ENCODE results near the gene ADAMTS8. TPM values are rescaled to one million over a fixed set of nuclear protein-coding genes. Genes with fewer than 3 reads are reported as not detected.

ADAMTS8 gene
- polyA plus RNA-seq (2013, experiment 1 of 2), result 0.13 TPM
- polyA plus RNA-seq (2013, experiment 2 of 2), result 0.10 TPM

DNA sequence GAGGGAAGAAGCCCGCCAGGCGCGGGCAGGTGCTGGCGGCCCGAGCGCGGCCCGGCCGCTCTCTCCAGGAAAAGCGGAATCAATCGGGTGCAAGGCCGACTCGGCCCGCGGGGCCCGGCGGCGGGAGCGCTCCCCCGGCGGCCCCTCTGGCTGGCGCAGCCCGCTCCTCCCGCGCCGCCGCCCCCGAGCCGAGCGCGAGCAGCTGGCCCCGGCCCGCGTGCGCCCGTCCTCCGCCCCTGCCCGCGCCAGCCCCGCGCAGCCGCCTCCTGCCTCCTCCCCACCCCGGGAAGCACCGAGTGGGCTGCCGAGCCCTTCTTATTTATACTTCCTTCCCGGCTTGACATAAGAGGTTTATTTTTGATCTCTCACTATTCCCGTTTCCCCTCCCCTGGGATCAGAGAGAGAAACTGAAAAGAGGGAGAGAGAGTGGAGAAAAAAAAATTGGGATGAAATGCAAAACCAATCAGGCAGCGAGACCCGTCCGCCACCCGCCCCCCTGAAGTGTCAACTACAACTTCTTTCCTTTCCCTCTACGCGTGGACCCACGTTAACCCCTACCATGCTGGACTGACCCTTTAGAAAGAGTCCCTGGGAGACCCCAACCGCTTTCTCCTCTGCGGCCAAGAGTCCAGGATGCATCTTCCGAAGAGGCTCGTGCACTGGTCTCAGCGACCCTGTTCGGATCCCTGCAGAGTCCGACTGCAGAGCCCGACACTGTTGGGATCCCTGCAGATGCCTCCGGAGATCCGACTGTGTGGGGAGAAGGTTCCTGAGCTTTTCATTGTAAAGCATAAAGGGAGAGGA lies at the start of gene ADAMTS8:
Gene ADAMTS8 (minus strand): TSS at position 294 of the 804 bp plus-strand sequence. CDS start 323 bp downstream, outside the sequence.
- Histone ChIP-seq H4K91ac (ENCODE audit: low read depth, low read length, poor library complexity) (no peak within 1 kb of the TSS), H3K4me1 (ENCODE audit: control insufficient read depth in 2 of 2, insufficient read depth in 1 of 2, low read depth in 1 of 2, low read length in 2 of 2) (peaks cover 0 to 2% of the 10 kb centered on the region in 2 donors), H2AFZ (ENCODE audit: low read length) (peak within 1 kb of the TSS; percentile 91), H2AK5ac (ENCODE audit: low read depth, low read length) (no peak within 1 kb of the TSS), H3K4ac (ENCODE audit: low read length) (no peak within 1 kb of the TSS), H3K4me2 (ENCODE audit: insufficient read depth, low read length, poor library complexity, severe bottlenecking) (peak within 1 kb of the TSS; percentile 96), H2BK15ac (ENCODE audit: low read length) (no peak within 1 kb of the TSS), H2BK5ac (ENCODE audit: low read length) (no peak within 1 kb of the TSS), H3K4me3 (ENCODE audit: low read length in 2 of 2) (peak within 1 kb of the TSS; percentile 27 to 74), H3K27ac (replicated peaks; ENCODE audit: low read length) (no peak within 1 kb of the TSS), H3K18ac (ENCODE audit: low read length) (peak within 1 kb of the TSS; percentile 85), H3K23ac (ENCODE audit: low read depth, low read length, poor library complexity) (peak within 1 kb of the TSS; percentile 75), H4K8ac (ENCODE audit: low read depth, low read length) (no peak within 1 kb of the TSS), H2BK12ac (ENCODE audit: low read length) (peak within 1 kb of the TSS; percentile 32), H3K27me3 (ENCODE audit: control insufficient read depth in 3 of 3, insufficient read depth in 3 of 3, low read depth in 1 of 3, low read length in 3 of 3) (peaks cover 8 to 78% (median 48%) of the 10 kb centered on the region in 3 experiments), H3K9ac (ENCODE audit: low read depth, low read length, poor library complexity) (peak within 1 kb of the TSS; percentile 63), H2BK120ac (ENCODE audit: low read depth, low read length) (peak within 1 kb of the TSS; percentile 22), H3K9me3 (replicated peaks in 1 of 2; ENCODE audit: control insufficient read depth in 2 of 2, insufficient read depth in 1 of 2, low read depth in 1 of 2, low read length in 2 of 2) (no peaks in the 10 kb centered on the region), H3K14ac (ENCODE audit: low read length) (peak within 1 kb of the TSS; percentile 65), H3K79me1 (ENCODE audit: low read depth, low read length) (no peaks in the 10 kb centered on the region), H3K36me3 (replicated peaks in 1 of 2; ENCODE audit: control insufficient read depth in 2 of 2, insufficient read depth in 2 of 2, low read length in 2 of 2) (no peaks in the 10 kb centered on the region)
- no CpG with 5 or more reads among the region's 64 CpGs for WGBS, 2 donors (ENCODE audit: extremely low coverage in 2 of 2, insufficient read length in 2 of 2, insufficient replicate concordance in 1 of 2)
- DNase-seq (ENCODE audit: low spot score), result no peak

- no CpG with 5 or more reads among the region's 6 CpGs for WGBS, 2 donors (ENCODE audit: extremely low coverage in 2 of 2, insufficient read length in 2 of 2, insufficient replicate concordance in 1 of 2)
- peaks cover 0 to 2% of the 10 kb centered on the region in 2 donors for H3K36me3 ChIP-seq (replicated peaks in 1 of 2; ENCODE audit: control insufficient read depth in 2 of 2, insufficient read depth in 2 of 2, low read length in 2 of 2)
Measured at GRCh38 chr11:130477586-130478203, 49.3 kb upstream of the ADAMTS8 start.

DNA sequence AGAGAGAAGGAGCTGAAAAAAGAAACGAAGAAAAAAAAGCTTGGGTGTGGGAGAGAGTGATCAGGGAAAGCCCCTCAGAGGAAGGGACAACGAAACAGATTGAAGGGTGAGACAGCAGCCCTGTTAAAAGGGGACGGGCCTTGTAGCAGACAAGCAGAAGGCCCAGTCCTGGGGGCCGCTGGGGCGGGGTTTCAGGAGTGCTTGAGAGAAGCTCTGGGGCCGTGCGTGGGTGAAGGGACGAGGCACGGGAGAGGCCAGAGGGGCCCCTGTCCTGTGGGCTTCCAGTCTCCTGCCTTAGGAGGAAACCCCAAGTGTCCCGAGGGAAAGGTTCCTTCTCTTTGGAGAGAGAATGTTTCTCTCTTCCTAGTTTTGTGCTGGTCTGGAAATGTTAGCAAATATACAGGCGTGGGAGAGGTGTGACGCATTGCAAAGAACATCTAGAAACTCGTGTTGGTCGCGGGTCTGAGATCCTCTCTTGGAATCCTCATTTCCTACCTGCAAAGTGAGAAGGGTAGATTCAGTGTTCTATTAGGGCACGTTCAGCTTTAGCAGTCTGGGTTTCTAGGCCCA lies 48.6 kb upstream of the ADAMTS8 start:
- no peak overlapping the region for H3K23ac ChIP-seq (ENCODE audit: low read depth, low read length, poor library complexity)
- no peak overlapping the region for H4K91ac ChIP-seq (ENCODE audit: low read depth, low read length, poor library complexity)
- H2BK12ac ChIP-seq (ENCODE audit: low read length), result no peak overlapping the region
- no peak overlapping the region for H3K9ac ChIP-seq (ENCODE audit: low read depth, low read length, poor library complexity)
- no peaks in the 10 kb centered on the region for H3K79me1 ChIP-seq (ENCODE audit: low read depth, low read length)
- no peak overlapping the region for H3K27ac ChIP-seq (replicated peaks; ENCODE audit: low read length)
- H3K4me2 ChIP-seq (ENCODE audit: insufficient read depth, low read length, poor library complexity, severe bottlenecking), result no peak overlapping the region
- H2AFZ ChIP-seq (ENCODE audit: low read length), result no peak overlapping the region
- H3K4me3 ChIP-seq (ENCODE audit: low read length in 2 of 2), result no peak overlapping the region
- H2BK120ac ChIP-seq (ENCODE audit: low read depth, low read length), result no peak overlapping the region
- no peak overlapping the region for H3K14ac ChIP-seq (ENCODE audit: low read length)
- no peak overlapping the region for H3K18ac ChIP-seq (ENCODE audit: low read length)
- H3K9me3 ChIP-seq (replicated peaks in 1 of 2; ENCODE audit: control insufficient read depth in 2 of 2, insufficient read depth in 1 of 2, low read depth in 1 of 2, low read length in 2 of 2), result no peaks in the 10 kb centered on the region
- H3K27me3 ChIP-seq (ENCODE audit: control insufficient read depth in 3 of 3, insufficient read depth in 3 of 3, low read depth in 1 of 3, low read length in 3 of 3), result no peaks in the 10 kb centered on the region
- no CpG with 5 or more reads among the region's 16 CpGs for WGBS, 2 donors (ENCODE audit: extremely low coverage in 2 of 2, insufficient read length in 2 of 2, insufficient replicate concordance in 1 of 2)
- H2BK5ac ChIP-seq (ENCODE audit: low read length), result no peak overlapping the region
- peaks cover 19 to 20% of the 10 kb centered on the region in 2 donors for H3K4me1 ChIP-seq (ENCODE audit: control insufficient read depth in 2 of 2, insufficient read depth in 1 of 2, low read depth in 1 of 2, low read length in 2 of 2)
- no peak overlapping the region for H2BK15ac ChIP-seq (ENCODE audit: low read length)
- H2AK5ac ChIP-seq (ENCODE audit: low read depth, low read length), result no peak overlapping the region
- H3K4ac ChIP-seq (ENCODE audit: low read length), result no peak overlapping the region
- H3K36me3 ChIP-seq (replicated peaks in 1 of 2; ENCODE audit: control insufficient read depth in 2 of 2, insufficient read depth in 2 of 2, low read length in 2 of 2), result peaks cover 0 to 4% of the 10 kb centered on the region in 2 donors
- no peak for DNase-seq (ENCODE audit: low spot score)
- no peak overlapping the region for H4K8ac ChIP-seq (ENCODE audit: low read depth, low read length)

More at GRCh38 chr11:130477586-130478203, 49.3 kb upstream of the ADAMTS8 start:
- peak overlapping the region; percentile 33 for H2AFZ ChIP-seq (ENCODE audit: low read length)
- DNase-seq (ENCODE audit: low spot score), result no peak
- no peak overlapping the region for H4K91ac ChIP-seq (ENCODE audit: low read depth, low read length, poor library complexity)
- H3K9ac ChIP-seq (ENCODE audit: low read depth, low read length, poor library complexity), result no peak overlapping the region
- H3K4me2 ChIP-seq (ENCODE audit: insufficient read depth, low read length, poor library complexity, severe bottlenecking), result no peak overlapping the region
- H2BK15ac ChIP-seq (ENCODE audit: low read length), result no peak overlapping the region
- H3K4me1 ChIP-seq (ENCODE audit: control insufficient read depth in 2 of 2, insufficient read depth in 1 of 2, low read depth in 1 of 2, low read length in 2 of 2), result peaks cover 19 to 20% of the 10 kb centered on the region in 2 donors
- H3K27ac ChIP-seq (replicated peaks; ENCODE audit: low read length), result no peak overlapping the region
- H3K9me3 ChIP-seq (replicated peaks in 1 of 2; ENCODE audit: control insufficient read depth in 2 of 2, insufficient read depth in 1 of 2, low read depth in 1 of 2, low read length in 2 of 2), result no peaks in the 10 kb centered on the region
- H2BK120ac ChIP-seq (ENCODE audit: low read depth, low read length), result no peak overlapping the region
- H3K18ac ChIP-seq (ENCODE audit: low read length), result no peak overlapping the region
- H2BK12ac ChIP-seq (ENCODE audit: low read length), result no peak overlapping the region
- H3K23ac ChIP-seq (ENCODE audit: low read depth, low read length, poor library complexity), result no peak overlapping the region
- no peak overlapping the region for H4K8ac ChIP-seq (ENCODE audit: low read depth, low read length)
- no peaks in the 10 kb centered on the region for H3K79me1 ChIP-seq (ENCODE audit: low read depth, low read length)
- no peak overlapping the region for H3K4me3 ChIP-seq (ENCODE audit: low read length in 2 of 2)
- H3K4ac ChIP-seq (ENCODE audit: low read length), result no peak overlapping the region
- no peaks in the 10 kb centered on the region for H3K27me3 ChIP-seq (ENCODE audit: control insufficient read depth in 3 of 3, insufficient read depth in 3 of 3, low read depth in 1 of 3, low read length in 3 of 3)
- H2BK5ac ChIP-seq (ENCODE audit: low read length), result no peak overlapping the region
- no peak overlapping the region for H2AK5ac ChIP-seq (ENCODE audit: low read depth, low read length)
- H3K14ac ChIP-seq (ENCODE audit: low read length), result no peak overlapping the region
